Omental fat pad (tissue), 4 donors: ENCODE data around the gene TXNDC17. TPM values are rescaled to one million over a fixed set of nuclear protein-coding genes. Genes with fewer than 3 reads are reported as not detected.
"Not testable (repeated sequence)": the region's sequence is repeated elsewhere in the genome, so short reads cannot be mapped to it uniquely, and the experiment has no call there.

ENCODE experiments used
- ATAC-seq: fragments of 150-250 bp; one replicate; pipeline ENCODE4 v1.9.1; 2016; ENCODE audit warnings: mild to moderate bottlenecking, moderate library complexity; ENCODE audit not compliant: low FRiP score
- DNase-seq: peaks from one replicate; pipeline ENCODE4 v3.0.0-alpha.2; 2019; ENCODE audit warnings: low spot score
- CTCF ChIP-seq, 3 donors: fragments of 450-650 bp; IDR thresholded peaks; one replicate each; pipeline ENCODE4 v1.5.1; 2016 to 2017; ENCODE audit warnings: antibody characterized with exemption in 3 of 3, mild to moderate bottlenecking in 3 of 3, moderate library complexity in 2 of 3
- total RNA-seq, 4 donors: library from RNA; depleted of rRNA; stranded (reverse); fragments of >200 nt; gene quantifications; one replicate each; pipeline ENCODE4 v1.1.0, GENCODE V29; 2016

The TXNDC17 gene
- total RNA-seq, 4 donors from 2014 or later = 58.5 to 155 (median 109) TPM

- DNase-seq (no peak), ATAC-seq (no peak)
Measured at GRCh38 chr17:6654841-6655731, 14.2 kb downstream of the TXNDC17 start.

GRCh38 chr17:6655732-6656361, 15.0 kb downstream of the TXNDC17 start:
- ATAC-seq, DNase-seq: not testable (repeated sequence)

More at GRCh38 chr17:6654841-6655731, 14.2 kb downstream of the TXNDC17 start:
- TF ChIP-seq CTCF (IDR thresholded peaks at IDR 0.05) = no peak

GRCh38 chr17:6656797-6657632, 16.2 kb downstream of the TXNDC17 start:
- peak; percentile 19 for ATAC-seq
- not testable (repeated sequence) for DNase-seq

- no peak for DNase-seq
- no peak for ATAC-seq
- TF ChIP-seq CTCF (IDR thresholded peaks at IDR 0.05) = no peak
Measured at GRCh38 chr17:6657633-6658287, 16.9 kb downstream of the TXNDC17 start.

- DNase-seq, ATAC-seq: not testable (repeated sequence)
Measured at GRCh38 chr17:6658411-6658810, 17.6 kb downstream of the TXNDC17 start.

GRCh38 chr17:6660101-6660500, 19.2 kb downstream of the TXNDC17 start:
- DNase-seq (no peak), ATAC-seq (no peak)
- no peak for TF ChIP-seq CTCF (IDR thresholded peaks at IDR 0.05)

- DNase-seq (no peak), ATAC-seq (no peak)
- TF ChIP-seq CTCF (IDR thresholded peaks at IDR 0.05) = no peak
Measured at GRCh38 chr17:6660805-6661463, 20.1 kb downstream of the TXNDC17 start.
